Right lobe of liver (tissue), 4 donors: ENCODE results near the gene MRFAP1L1.

Experiments used
- POLR2A ChIP-seq: fragments of 450-650 bp; IDR thresholded peaks from one replicate; pipeline ENCODE4 v1.6.1; 2017; ENCODE audit warnings: antibody characterized with exemption, mild to moderate bottlenecking
- TF ChIP-seq, protein P1 (sequence below), 4 donors: fragments of 200-600 bp in 3 of 4; fragments of 450-650 bp in 1 of 4; IDR thresholded peaks; one replicate each; pipeline versions ENCODE4 v1.5.1 to v1.8.0; 2016 to 2022; ENCODE audit warnings: antibody characterized with exemption in 4 of 4, mild to moderate bottlenecking in 2 of 4
- donor health status: DM: no; HTN: no; CAD: no.
- donor health status: DM: no; HTN: no; CAD: no.
- donor health status: DM: no; HTN: yes; CAD: no.

- TF ChIP-seq, protein P1, sequence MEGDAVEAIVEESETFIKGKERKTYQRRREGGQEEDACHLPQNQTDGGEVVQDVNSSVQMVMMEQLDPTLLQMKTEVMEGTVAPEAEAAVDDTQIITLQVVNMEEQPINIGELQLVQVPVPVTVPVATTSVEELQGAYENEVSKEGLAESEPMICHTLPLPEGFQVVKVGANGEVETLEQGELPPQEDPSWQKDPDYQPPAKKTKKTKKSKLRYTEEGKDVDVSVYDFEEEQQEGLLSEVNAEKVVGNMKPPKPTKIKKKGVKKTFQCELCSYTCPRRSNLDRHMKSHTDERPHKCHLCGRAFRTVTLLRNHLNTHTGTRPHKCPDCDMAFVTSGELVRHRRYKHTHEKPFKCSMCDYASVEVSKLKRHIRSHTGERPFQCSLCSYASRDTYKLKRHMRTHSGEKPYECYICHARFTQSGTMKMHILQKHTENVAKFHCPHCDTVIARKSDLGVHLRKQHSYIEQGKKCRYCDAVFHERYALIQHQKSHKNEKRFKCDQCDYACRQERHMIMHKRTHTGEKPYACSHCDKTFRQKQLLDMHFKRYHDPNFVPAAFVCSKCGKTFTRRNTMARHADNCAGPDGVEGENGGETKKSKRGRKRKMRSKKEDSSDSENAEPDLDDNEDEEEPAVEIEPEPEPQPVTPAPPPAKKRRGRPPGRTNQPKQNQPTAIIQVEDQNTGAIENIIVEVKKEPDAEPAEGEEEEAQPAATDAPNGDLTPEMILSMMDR (IDR thresholded peaks at IDR 0.05) = no peak
- no peak for TF ChIP-seq POLR2A
Measured at GRCh38 chr4:6702761-6703160, 6.9 kb downstream of the MRFAP1L1 start.
